Endothelial cell of umbilical vein (primary cell): ENCODE measurements around the gene XPNPEP2. TPM values are rescaled to one million over a fixed set of nuclear protein-coding genes. Genes with fewer than 3 reads are reported as not detected.

ENCODE experiments used
- BruUV-seq: library from RNA; stranded (reverse); fragments of 400-500 nt; replicated peaks from 2 replicates; lab custom pipeline; 2021; lab: Mats Ljungman, UMichigan
- CTCF ChIA-PET: fragments of 300-600, 350-600 bp; sonication (Branson Sonifier 250); formaldehyde crosslinking; loops from one replicate; lab custom pipeline; 2021; ENCODE audit warnings: antibody characterized with exemption, inconsistent platforms; lab: Charles Lee
- POLR2A ChIA-PET: fragments of 300-600, 350-600 bp; sonication (Branson Sonifier 250); formaldehyde crosslinking; loops from one replicate; lab custom pipeline; 2021; ENCODE audit warnings: antibody characterized with exemption, inconsistent platforms; lab: Charles Lee
- DNase-seq: peaks from one replicate; pipeline ENCODE4 v3.0.0-alpha.2; 2011; ENCODE audit warnings: low read depth, low spot score
- FAIRE-seq: peaks from 2 replicates; lab custom pipeline; 2011; peaks lifted over from hg19 to GRCh38; lab: Jason Lieb, UNC
- H2AFZ ChIP-seq: 2 replicates; pipeline ENCODE4 v1.6.0; 2012; ENCODE audit warnings: low read depth, low read length, control low read depth, inconsistent platforms
- H3K27ac ChIP-seq: 2 replicates; pipeline ENCODE4 v1.5.1; 2011; ENCODE audit warnings: low read depth, mild to moderate bottlenecking, control low read depth, low read length, moderate library complexity; ENCODE audit not compliant: insufficient read depth
- H3K27me3 ChIP-seq, 2 experiments: 2 replicates each; pipeline versions ENCODE4 v1.6.0 to v1.6.1; 2011; ENCODE audit warnings: low read length in 2 of 2, mixed read lengths in 1 of 2; ENCODE audit not compliant: control insufficient read depth in 2 of 2, insufficient read depth in 2 of 2
- H3K36me3 ChIP-seq, 2 experiments: 2 replicates in 1 of 2; 3 replicates in 1 of 2; pipeline ENCODE4 v1.5.1; 2011; ENCODE audit warnings: low read length in 2 of 2, mild to moderate bottlenecking in 1 of 2, moderate library complexity in 1 of 2; ENCODE audit not compliant: control insufficient read depth in 2 of 2, insufficient read depth in 2 of 2; ENCODE audit errors: extremely low read depth in 1 of 2
- H3K4me1 ChIP-seq: 3 replicates; pipeline ENCODE4 v1.5.1; 2011; ENCODE audit warnings: mild to moderate bottlenecking, low read length; ENCODE audit not compliant: control insufficient read depth, insufficient read depth; ENCODE audit errors: extremely low read depth
- H3K4me2 ChIP-seq: 2 replicates; pipeline ENCODE4 v1.6.1; 2011; ENCODE audit warnings: low read length, control low read depth, mixed read lengths; ENCODE audit not compliant: insufficient read depth
- H3K4me3 ChIP-seq, 3 experiments: fragments of 200-600 bp in 1 of 3; sonication (generic), shearing (Covaris generic) in 1 of 3; replicated peaks in 1 of 3; 2 replicates each; pipeline ENCODE4 v1.5.1; 2011 to 2016; ENCODE audit warnings: control low read depth in 3 of 3, low read length in 3 of 3, mild to moderate bottlenecking in 2 of 3, inconsistent platforms in 1 of 3, low read depth in 1 of 3, moderate library complexity in 1 of 3; ENCODE audit not compliant: insufficient read depth in 1 of 3
- H3K79me2 ChIP-seq: 2 replicates; pipeline ENCODE4 v1.6.0; 2012; ENCODE audit warnings: low read length, inconsistent platforms; ENCODE audit not compliant: control insufficient read depth, insufficient read depth
- H3K9ac ChIP-seq: replicated peaks from 2 replicates; pipeline ENCODE3; 2011; ENCODE audit warnings: low read length, control low read depth; ENCODE audit not compliant: insufficient read depth; ENCODE audit errors: extremely low read depth
- H3K9me1 ChIP-seq: replicated peaks from 3 replicates; pipeline ENCODE4 v1.6.0; 2011; ENCODE audit warnings: mild to moderate bottlenecking, low read length; ENCODE audit not compliant: control insufficient read depth, insufficient read depth; ENCODE audit errors: extremely low read depth
- H3K9me3 ChIP-seq: replicated peaks from 2 replicates; pipeline ENCODE4 v1.5.1; 2012; ENCODE audit warnings: low read length, inconsistent platforms; ENCODE audit not compliant: control insufficient read depth, insufficient read depth
- H4K20me1 ChIP-seq: replicated peaks from 2 replicates; pipeline ENCODE3; 2011; ENCODE audit warnings: mild to moderate bottlenecking, low read length; ENCODE audit not compliant: control insufficient read depth, insufficient read depth; ENCODE audit errors: extremely low read depth
- CTCF ChIP-seq, 2 donors: IDR thresholded peaks; 1 replicate in 1 of 2; 2 replicates in 1 of 2; pipeline ENCODE4 v1.5.1; 2011; ENCODE audit warnings: low read length in 2 of 2, mild to moderate bottlenecking in 2 of 2, moderate library complexity in 2 of 2, control low read depth in 1 of 2, inconsistent platforms in 1 of 2, low read depth in 1 of 2; ENCODE audit not compliant: insufficient read depth in 1 of 2; ENCODE audit errors: extremely low read depth in 1 of 2
- EZH2 ChIP-seq: IDR thresholded peaks from 2 replicates; pipeline ENCODE4 v1.6.1; 2012; ENCODE audit warnings: borderline replicate concordance, low read depth, mild to moderate bottlenecking, moderate library complexity, low read length, inconsistent platforms; ENCODE audit not compliant: severe bottlenecking
- FOS ChIP-seq: IDR thresholded peaks from 2 replicates; pipeline ENCODE4 v1.6.1; 2011; ENCODE audit warnings: mild to moderate bottlenecking, low read length, moderate library complexity, borderline replicate concordance; ENCODE audit not compliant: insufficient read depth
- GATA2 ChIP-seq: IDR thresholded peaks from 2 replicates; pipeline ENCODE4 v1.7.0; 2011; ENCODE audit warnings: low read depth, mild to moderate bottlenecking, moderate library complexity, mixed read lengths, low read length; ENCODE audit not compliant: insufficient read length, insufficient read depth
- JUN ChIP-seq: IDR thresholded peaks from 2 replicates; pipeline ENCODE4 v1.6.1; 2011; ENCODE audit warnings: borderline replicate concordance, low read depth; ENCODE audit not compliant: insufficient read length, insufficient read depth
- MAX ChIP-seq: IDR thresholded peaks from 2 replicates; pipeline ENCODE4 v1.6.1; 2011; ENCODE audit not compliant: insufficient read depth, insufficient read length
- MYC ChIP-seq: IDR thresholded peaks from one replicate; pipeline ENCODE4 v1.6.1; 2011; ENCODE audit warnings: mild to moderate bottlenecking, low read depth, low read length
- POLR2A ChIP-seq: IDR thresholded peaks from 2 replicates; pipeline ENCODE4 v1.6.1; 2012; ENCODE audit warnings: low read depth, mild to moderate bottlenecking, control low read depth, low read length
- POLR2AphosphoS5 ChIP-seq: IDR thresholded peaks from 2 replicates; pipeline ENCODE4 v1.6.1; 2012; ENCODE audit warnings: low read depth, mild to moderate bottlenecking, control low read depth, low read length, moderate library complexity; ENCODE audit not compliant: insufficient read depth
- dilution Hi-C: fragments of 300-500 bp; cut with MboI; formaldehyde crosslinking; loops from one replicate; pipeline ENCODE4 v1.15.0; 2019; ENCODE audit warnings: low sequenced_read_pairs; ENCODE audit not compliant: extremely low pct_ligation_motif_present
- intact Hi-C: fragments of 100-400 bp; cut with micrococcal nuclease; formaldehyde crosslinking; loops from one replicate; pipeline ENCODE4 v1.10.0; 2022
- polyA plus RNA-seq, 4 experiments: library from polyadenylated mRNA; depleted of rRNA in 3 of 4; stranded (reverse) in 3 of 4; unstranded in 1 of 4; fragments of >200 nt; gene quantifications; 2 replicates each; pipeline versions ENCODE4 v1.2.1 to v1.2.3, GENCODE V29; 2011 to 2012; ENCODE audit warnings: missing spikeins in 1 of 4
- total RNA-seq: library from RNA; stranded (reverse); gene quantifications from 2 replicates; pipeline ENCODE4 v1.2.3, GENCODE V29; 2021

Gene XPNPEP2
- total and polyA plus RNA-seq, 2 donors (not counting 3 experiments of a cell fraction or from before 2014, with no cell fraction given): 0.04 TPM; not detected in 1

GRCh38 chrX:129793604-129794191 is 54.9 kb downstream of the XPNPEP2 start:
- TF ChIP-seq GATA2: no peak
- TF ChIP-seq MAX: no peak
- TF ChIP-seq MYC: no peak
- TF ChIP-seq POLR2AphosphoS5: no peak
- TF ChIP-seq EZH2: no peak
- TF ChIP-seq POLR2A: no peak
- no peak for TF ChIP-seq FOS
- no peak for TF ChIP-seq CTCF (IDR thresholded peaks at IDR 0.05; ENCODE audit: extremely low read depth in 1 of 2, insufficient read depth in 1 of 2, low read depth in 1 of 2, low read length in 2 of 2)
- no peak for TF ChIP-seq JUN
- intact Hi-C loops: no loop called here

More at GRCh38 chrX:129793604-129794191, 54.9 kb downstream of the XPNPEP2 start:
- H3K36me3 ChIP-seq: no peaks in the 10 kb centered on the region
- no peaks in the 10 kb centered on the region for H3K79me2 ChIP-seq
- no peaks in the 10 kb centered on the region for H4K20me1 ChIP-seq
- no peak overlapping the region for H3K4me2 ChIP-seq
- H3K9me1 ChIP-seq: no peaks in the 10 kb centered on the region
- H3K27me3 ChIP-seq: no peaks in the 10 kb centered on the region
- H3K9ac ChIP-seq: no peak overlapping the region
- CTCF ChIA-PET: interaction anchor here (1.2 kb wide), 1 partner anchor 67 kb away, joined by 3 read pairs; no protein-coding TSS in a partner anchor
- BruUV-seq: no TSS peak
- H3K4me3 ChIP-seq: no peak overlapping the region
- dilution Hi-C loops: no loop called here
- POLR2A ChIA-PET: no interaction called here
- H2AFZ ChIP-seq: no peak overlapping the region
- H3K4me1 ChIP-seq: no peaks in the 10 kb centered on the region
- no peak overlapping the region for H3K27ac ChIP-seq
- no peak for DNase-seq
- no peak for FAIRE-seq
- no peaks in the 10 kb centered on the region for H3K9me3 ChIP-seq
